Mesendoderm (in vitro differentiated cells): ENCODE results near the gene MYL3.

Source experiments
- DNase-seq: peaks from one replicate; pipeline ENCODE4 v3.0.0; 2013
- H2AK5ac ChIP-seq: 2 replicates; pipeline ENCODE4 v1.6.1; 2013; ENCODE audit warnings: low read length, inconsistent platforms
- H2BK120ac ChIP-seq: 2 replicates; pipeline ENCODE4 v1.6.1; 2013; ENCODE audit warnings: low read depth, mild to moderate bottlenecking, low read length, moderate library complexity, mixed read lengths
- H2BK15ac ChIP-seq: replicated peaks from 2 replicates; pipeline ENCODE4 v1.6.1; 2013; ENCODE audit warnings: low read depth, mild to moderate bottlenecking, moderate library complexity
- H2BK5ac ChIP-seq: 2 replicates; pipeline ENCODE4 v1.6.1; 2013; ENCODE audit warnings: low read length, inconsistent platforms
- H3K18ac ChIP-seq: 2 replicates; pipeline ENCODE4 v1.6.1; 2013; ENCODE audit warnings: mild to moderate bottlenecking, low read length, mixed read lengths
- H3K23ac ChIP-seq: one replicate; pipeline ENCODE4 v1.6.1; 2013; ENCODE audit warnings: low read length
- H3K27ac ChIP-seq: 2 replicates; pipeline ENCODE4 v1.5.1; 2013; ENCODE audit warnings: low read depth, mild to moderate bottlenecking, inconsistent platforms, low read length, moderate library complexity
- H3K27me3 ChIP-seq: 2 replicates; pipeline ENCODE4 v1.6.1; 2013; ENCODE audit warnings: low read length, control low read depth, mild to moderate bottlenecking, inconsistent platforms; ENCODE audit not compliant: insufficient read depth, poor library complexity
- H3K36me3 ChIP-seq: 2 replicates; pipeline ENCODE4 v1.6.1; 2013; ENCODE audit warnings: low read length, inconsistent platforms; ENCODE audit not compliant: control insufficient read depth, insufficient read depth
- H3K4ac ChIP-seq: one replicate; pipeline ENCODE4 v1.6.1; 2013; ENCODE audit warnings: low read depth, mild to moderate bottlenecking, low read length, moderate library complexity
- H3K4me1 ChIP-seq: 2 replicates; pipeline ENCODE4 v1.6.1; 2013; ENCODE audit warnings: low read depth, low read length, inconsistent platforms; ENCODE audit not compliant: control insufficient read depth
- H3K4me2 ChIP-seq: 2 replicates; pipeline ENCODE4 v1.6.1; 2013; ENCODE audit warnings: low read length
- H3K4me3 ChIP-seq: 2 replicates; pipeline ENCODE4 v1.5.1; 2013; ENCODE audit warnings: mild to moderate bottlenecking, low read length
- H3K56ac ChIP-seq: one replicate; pipeline ENCODE4 v1.6.1; 2013; ENCODE audit warnings: low read length
- H3K79me1 ChIP-seq: 2 replicates; pipeline ENCODE4 v1.6.1; 2013; ENCODE audit warnings: low read length, inconsistent platforms
- H3K79me2 ChIP-seq: 2 replicates; pipeline ENCODE4 v1.6.1; 2013; ENCODE audit warnings: mild to moderate bottlenecking, low read length; ENCODE audit not compliant: control insufficient read depth, insufficient read depth
- H3K9ac ChIP-seq: 2 replicates; pipeline ENCODE4 v1.6.1; 2013; ENCODE audit warnings: low read length, inconsistent platforms
- H4K5ac ChIP-seq: one replicate; pipeline ENCODE4 v1.6.1; 2013; ENCODE audit warnings: low read length
- H4K8ac ChIP-seq: one replicate; pipeline ENCODE4 v1.6.1; 2013; ENCODE audit warnings: low read depth, mild to moderate bottlenecking, control low read depth, low read length, moderate library complexity
- WGBS: extraction: QIAGEN DNeasy Blood & Tissue Kit; methylation state at CpG from one replicate; pipeline ENCODE4 v1.1.7; 2013; ENCODE audit warnings: low lambda C conversion rate, missing lambda C conversion rate; ENCODE audit not compliant: insufficient coverage; ENCODE audit errors: extremely low coverage; 5-methylcytosine and 5-hydroxymethylcytosine counted together

Gene MYL3

GRCh38 chr3:46884929-46885328 lies 21.7 kb upstream of the MYL3 start:
- no peak overlapping the region for H3K9ac ChIP-seq
- no peak overlapping the region for H3K4me2 ChIP-seq
- no peaks in the 10 kb centered on the region for H3K79me2 ChIP-seq
- no peak overlapping the region for H2BK5ac ChIP-seq
- DNase-seq = no peak
- H2BK120ac ChIP-seq = no peak overlapping the region
- H2BK15ac ChIP-seq = no peak overlapping the region
- no peaks in the 10 kb centered on the region for H3K36me3 ChIP-seq
- WGBS = no CpG with 5 or more reads among the region's 7 CpGs
- no peak overlapping the region for H4K5ac ChIP-seq
- H3K4me1 ChIP-seq = peaks cover 4% of the 10 kb centered on the region
- no peak overlapping the region for H3K4me3 ChIP-seq
- H4K8ac ChIP-seq = no peak overlapping the region
- no peak overlapping the region for H3K56ac ChIP-seq
- H3K79me1 ChIP-seq = no peaks in the 10 kb centered on the region
- H3K27ac ChIP-seq = no peak overlapping the region
- peaks cover 3% of the 10 kb centered on the region for H3K27me3 ChIP-seq
- H2AK5ac ChIP-seq = no peak overlapping the region
- H3K4ac ChIP-seq = no peak overlapping the region
- H3K18ac ChIP-seq = no peak overlapping the region
- H3K23ac ChIP-seq = no peak overlapping the region

GRCh38 chr3:46884427-46884826 lies 21.2 kb upstream of the MYL3 start:
- no peaks in the 10 kb centered on the region for H3K79me1 ChIP-seq
- no peaks in the 10 kb centered on the region for H3K36me3 ChIP-seq
- no peak overlapping the region for H3K9ac ChIP-seq
- H3K4me1 ChIP-seq = peaks cover 4% of the 10 kb centered on the region
- H2BK120ac ChIP-seq = no peak overlapping the region
- H2BK5ac ChIP-seq = no peak overlapping the region
- H2AK5ac ChIP-seq = no peak overlapping the region
- peaks cover 3% of the 10 kb centered on the region for H3K27me3 ChIP-seq
- no peak overlapping the region for H4K5ac ChIP-seq
- no peak overlapping the region for H3K18ac ChIP-seq
- no peak overlapping the region for H2BK15ac ChIP-seq
- H3K4me3 ChIP-seq = no peak overlapping the region
- DNase-seq = no peak
- H4K8ac ChIP-seq = no peak overlapping the region
- no peak overlapping the region for H3K4me2 ChIP-seq
- no peak overlapping the region for H3K56ac ChIP-seq
- H3K79me2 ChIP-seq = no peaks in the 10 kb centered on the region
- no CpG with 5 or more reads among the region's 5 CpGs for WGBS
- no peak overlapping the region for H3K27ac ChIP-seq
- H3K4ac ChIP-seq = no peak overlapping the region
- H3K23ac ChIP-seq = no peak overlapping the region

- no peak for DNase-seq
- peak overlapping the region; percentile 68 for H3K18ac ChIP-seq
- H3K27me3 ChIP-seq = peaks cover 3% of the 10 kb centered on the region
Observed at GRCh38 chr3:46883830-46884185, 20.6 kb upstream of the MYL3 start.

DNA sequence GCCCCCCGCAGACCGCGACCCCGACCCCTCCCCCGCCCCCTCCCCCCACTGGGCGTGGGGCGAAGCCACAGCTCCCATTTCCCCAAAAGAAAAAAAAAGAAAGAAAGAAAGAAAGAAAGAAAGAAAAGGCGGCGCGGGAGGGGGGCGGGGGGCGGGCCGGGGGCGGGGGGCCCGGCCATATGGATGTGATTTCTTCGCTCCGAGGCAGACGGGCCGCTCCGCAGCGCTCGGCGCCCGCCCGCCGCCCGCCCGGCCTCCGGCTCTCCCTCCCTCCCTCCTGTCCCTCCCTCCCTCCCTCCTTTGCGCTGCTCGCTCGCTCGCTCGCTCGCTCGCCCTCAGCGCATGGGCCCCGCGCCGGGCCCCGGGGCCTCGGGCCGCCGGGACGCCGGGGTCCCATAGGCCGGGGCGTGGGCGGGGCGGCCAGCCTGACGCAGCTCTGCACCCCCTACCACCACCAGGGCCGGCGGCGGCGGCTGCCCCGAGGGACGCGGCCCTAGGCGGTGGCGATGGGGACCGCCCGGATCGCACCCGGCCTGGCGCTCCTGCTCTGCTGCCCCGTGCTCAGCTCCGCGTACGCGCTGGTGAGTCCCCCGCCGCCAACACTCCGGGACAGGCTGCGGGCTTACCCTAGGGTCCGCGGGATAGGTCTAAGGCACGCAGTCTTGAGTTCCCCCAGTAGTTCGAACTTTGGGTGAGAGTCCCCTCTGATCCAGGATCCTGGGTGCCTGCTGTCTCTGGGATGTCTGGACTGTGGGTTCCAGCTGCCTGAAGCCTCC lies 20.0 kb upstream of the MYL3 start:
- Histone ChIP-seq H3K4me3 (peak overlapping the region; percentile 4), H3K9ac (peak overlapping the region; percentile 45), H4K5ac (no peak overlapping the region), H4K8ac (no peak overlapping the region), H3K27ac (no peak overlapping the region), H3K79me1 (no peaks in the 10 kb centered on the region), H3K27me3 (peaks cover 3% of the 10 kb centered on the region), H2BK5ac (no peak overlapping the region), H3K56ac (peak overlapping the region; percentile 86), H3K79me2 (no peaks in the 10 kb centered on the region), H3K4ac (peak overlapping the region; percentile 58), H3K36me3 (no peaks in the 10 kb centered on the region), H2AK5ac (no peak overlapping the region), H2BK15ac (no peak overlapping the region), H3K23ac (no peak overlapping the region), H2BK120ac (no peak overlapping the region), H3K18ac (peak overlapping the region; percentile 89), H3K4me2 (peak overlapping the region; percentile 67), H3K4me1 (peaks cover 11% of the 10 kb centered on the region)
- peak; percentile 58 for DNase-seq
- WGBS = no CpG with 5 or more reads among the region's 78 CpGs

More at GRCh38 chr3:46883830-46884185, 20.6 kb upstream of the MYL3 start:
- Histone ChIP-seq H4K8ac (no peak overlapping the region), H2BK5ac (no peak overlapping the region), H3K79me2 (no peaks in the 10 kb centered on the region), H3K4me3 (peak overlapping the region; percentile 4), H3K79me1 (no peaks in the 10 kb centered on the region), H3K4ac (no peak overlapping the region), H2BK120ac (no peak overlapping the region), H3K4me2 (peak overlapping the region; percentile 67), H3K27ac (no peak overlapping the region), H3K4me1 (peaks cover 7% of the 10 kb centered on the region), H2AK5ac (no peak overlapping the region), H4K5ac (no peak overlapping the region), H2BK15ac (no peak overlapping the region), H3K56ac (peak overlapping the region; percentile 65), H3K36me3 (no peaks in the 10 kb centered on the region), H3K9ac (peak overlapping the region; percentile 45), H3K23ac (no peak overlapping the region)
- no CpG with 5 or more reads among the region's 4 CpGs for WGBS

DNA sequence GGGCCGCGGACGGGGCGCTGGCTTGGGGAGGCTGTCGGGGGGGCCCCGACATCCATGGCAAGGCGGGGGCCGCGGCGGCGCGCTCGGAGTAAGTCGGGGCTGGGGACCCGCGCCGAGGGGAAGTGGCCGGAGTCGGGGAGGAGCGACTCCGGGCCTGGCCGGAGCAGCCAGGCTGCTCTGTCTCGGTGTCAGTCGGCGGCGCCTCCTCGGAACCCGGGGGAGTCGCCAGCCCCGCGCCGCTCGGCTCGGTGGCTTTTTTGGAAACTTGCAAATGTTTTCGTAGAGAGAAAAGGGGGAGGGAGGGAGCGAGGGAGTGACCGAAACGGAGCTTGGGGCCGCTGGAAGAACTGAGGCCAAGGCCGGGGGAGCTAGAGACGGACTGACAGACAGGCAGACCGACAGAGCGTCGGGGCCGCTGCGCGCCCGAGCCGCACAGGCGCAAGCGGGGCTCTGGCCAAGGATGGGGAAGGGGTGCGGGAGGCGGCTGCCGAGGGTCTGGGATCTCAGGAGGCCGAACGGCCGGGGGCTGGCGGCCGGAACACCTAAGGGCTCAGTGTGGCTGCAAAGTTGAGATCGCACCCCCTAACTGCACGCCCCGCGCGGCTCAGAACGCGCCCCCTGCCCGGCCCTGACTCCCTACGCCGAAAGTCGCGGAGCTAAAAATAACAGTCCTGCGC lies 19.3 kb upstream of the MYL3 start:
- no peaks in the 10 kb centered on the region for H3K79me2 ChIP-seq

More for the DNA sequence above, 19.3 kb upstream of the MYL3 start:
- H4K5ac ChIP-seq = no peak overlapping the region
- peak overlapping the region; percentile 29 for H3K23ac ChIP-seq
- H2BK5ac ChIP-seq = no peak overlapping the region
- peaks cover 3% of the 10 kb centered on the region for H3K27me3 ChIP-seq
- H3K36me3 ChIP-seq = no peaks in the 10 kb centered on the region
- peak overlapping the region; percentile 60 for H4K8ac ChIP-seq
- H3K56ac ChIP-seq = peak overlapping the region; percentile 86
- peak overlapping the region; percentile 55 for H3K4me3 ChIP-seq
- H3K4me2 ChIP-seq = peak overlapping the region; percentile 59
- no peaks in the 10 kb centered on the region for H3K79me1 ChIP-seq
- peak; percentile 86 for DNase-seq
- H3K9ac ChIP-seq = peak overlapping the region; percentile 79
- H2BK15ac ChIP-seq = no peak overlapping the region
- no CpG with 5 or more reads among the region's 72 CpGs for WGBS
- H2BK120ac ChIP-seq = peak overlapping the region; percentile 50
- no peak overlapping the region for H2AK5ac ChIP-seq
- H3K4ac ChIP-seq = peak overlapping the region; percentile 58
- peak overlapping the region; percentile 82 for H3K27ac ChIP-seq
- peak overlapping the region; percentile 89 for H3K18ac ChIP-seq
- peaks cover 12% of the 10 kb centered on the region for H3K4me1 ChIP-seq
